IPS-18c (cell line): Measurements from ENCODE around the gene ZNF19.
"Not testable (repeated sequence)": the region's sequence is repeated elsewhere in the genome, so short reads cannot be mapped to it uniquely, and the experiment has no call there.

ENCODE experiments used
- H3K4me3 ChIP-seq: 2 replicates; pipeline ENCODE4 v1.7.0; 2013; ENCODE audit warnings: low read depth, mild to moderate bottlenecking, low read length, moderate library complexity; ENCODE audit not compliant: insufficient read depth
- H3K9me3 ChIP-seq: one replicate; pipeline ENCODE4 v1.6.1; 2013; ENCODE audit warnings: mild to moderate bottlenecking, low read length, moderate library complexity; ENCODE audit not compliant: control insufficient read depth, insufficient read depth

Gene ZNF19

GRCh38 chr16:71489122-71489521 lies at the start of gene ZNF19:
Gene ZNF19 (minus strand): TSS chr16:71489324. CDS start chr16:71482114, 7,210 bp downstream.
- Histone ChIP-seq H3K9me3 (no peaks in the 10 kb centered on the region), H3K4me3 (no peak within 1 kb of the TSS)

DNA sequence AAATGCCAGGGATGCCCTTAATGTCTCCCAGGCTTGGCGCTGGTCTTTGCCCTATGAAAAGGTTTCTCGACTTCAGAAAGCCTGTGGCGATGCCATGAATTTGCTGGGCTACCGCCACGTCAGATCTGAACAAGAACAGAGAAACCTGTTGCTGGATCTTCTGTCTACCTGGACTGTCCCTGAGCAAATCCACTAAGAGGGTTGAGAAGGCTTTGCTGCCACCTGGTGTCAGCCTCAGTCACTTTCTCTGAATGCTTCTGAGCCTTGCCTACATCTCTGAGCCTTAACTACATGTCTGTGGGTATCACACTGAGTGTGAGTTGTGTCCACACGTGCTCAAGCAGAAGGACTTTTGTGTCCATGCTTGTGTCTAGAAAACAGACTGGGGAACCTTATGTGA lies 48.5 kb upstream of the ZNF19 start:
- Histone ChIP-seq H3K4me3 (no peak overlapping the region), H3K9me3 (no peaks in the 10 kb centered on the region)

- no peaks in the 10 kb centered on the region for H3K9me3 ChIP-seq
- no peak overlapping the region for H3K4me3 ChIP-seq
These were observed 47.8 kb upstream of the ZNF19 start for GRCh38 chr16:71536752-71537499.

- no peak overlapping the region for H3K4me3 ChIP-seq
These were observed 43.2 kb upstream of the ZNF19 start for GRCh38 chr16:71532366-71532765.

GRCh38 chr16:71528863-71529262 lies 39.7 kb upstream of the ZNF19 start:
- Histone ChIP-seq H3K9me3 (no peaks in the 10 kb centered on the region), H3K4me3 (no peak overlapping the region)

More at GRCh38 chr16:71532366-71532765, 43.2 kb upstream of the ZNF19 start:
- H3K9me3 ChIP-seq: no peaks in the 10 kb centered on the region

- Histone ChIP-seq H3K4me3 (no peak overlapping the region), H3K9me3 (no peaks in the 10 kb centered on the region)
These were observed 39.1 kb upstream of the ZNF19 start for GRCh38 chr16:71528257-71528656.

GRCh38 chr16:71526111-71526631 lies 37.0 kb upstream of the ZNF19 start, which contains the start of gene CHST4:
Gene CHST4 (plus strand): TSS chr16:71526426. CDS start chr16:71536678, 10,252 bp downstream.
- no peaks in the 10 kb centered on the region for H3K9me3 ChIP-seq
- H3K4me3 ChIP-seq: peak within 1 kb of the TSS; percentile 40; the same call in 1 of the 2 replicates

DNA sequence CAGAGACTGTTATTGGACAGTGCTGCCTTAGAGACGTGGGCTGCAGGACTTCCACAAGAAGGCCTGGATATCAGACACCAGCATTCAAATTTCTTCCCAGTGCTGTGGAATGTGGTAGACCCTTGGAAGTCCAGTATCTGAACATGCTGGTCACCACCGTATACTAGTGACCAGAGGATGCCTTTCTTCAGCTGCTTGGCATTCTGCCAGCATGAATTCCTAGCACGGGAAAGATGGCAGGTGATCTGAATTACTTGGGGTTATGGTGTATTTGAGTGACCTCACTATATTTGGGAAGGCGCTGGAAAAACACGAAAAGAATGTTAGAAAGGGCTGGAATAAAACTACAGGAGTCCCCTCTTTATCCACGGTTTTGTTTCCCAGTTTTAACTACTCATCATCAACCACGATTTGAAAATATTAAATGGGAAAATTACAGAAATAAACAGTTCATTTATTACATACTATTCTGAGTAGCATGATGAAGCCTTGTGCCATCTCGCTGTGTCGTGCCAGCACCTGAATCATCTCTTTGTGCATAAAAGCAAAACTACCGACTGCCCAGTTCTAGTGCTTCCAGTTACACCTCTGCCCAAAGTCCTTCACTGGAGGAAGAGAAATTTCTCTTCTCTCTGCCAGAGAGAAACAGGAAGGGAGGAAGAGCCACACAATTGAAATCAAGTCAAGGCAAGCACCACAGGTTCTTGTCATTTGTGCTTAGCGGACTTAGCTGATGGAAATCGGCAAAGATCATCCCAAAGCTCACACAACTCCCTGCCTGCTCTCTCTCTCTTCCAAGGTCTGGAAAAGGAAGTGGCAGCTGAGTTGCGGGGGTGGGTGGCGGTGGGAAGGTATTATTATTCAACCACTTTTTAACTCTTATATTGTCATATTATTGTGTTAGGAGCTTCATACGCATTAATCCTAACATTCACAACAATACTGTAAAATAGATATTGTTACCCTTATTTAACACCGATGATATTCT lies 35.7 kb upstream of the ZNF19 start:
- H3K4me3 ChIP-seq: peak overlapping the region; percentile 40; the same call in 1 of the 2 replicates

DNA sequence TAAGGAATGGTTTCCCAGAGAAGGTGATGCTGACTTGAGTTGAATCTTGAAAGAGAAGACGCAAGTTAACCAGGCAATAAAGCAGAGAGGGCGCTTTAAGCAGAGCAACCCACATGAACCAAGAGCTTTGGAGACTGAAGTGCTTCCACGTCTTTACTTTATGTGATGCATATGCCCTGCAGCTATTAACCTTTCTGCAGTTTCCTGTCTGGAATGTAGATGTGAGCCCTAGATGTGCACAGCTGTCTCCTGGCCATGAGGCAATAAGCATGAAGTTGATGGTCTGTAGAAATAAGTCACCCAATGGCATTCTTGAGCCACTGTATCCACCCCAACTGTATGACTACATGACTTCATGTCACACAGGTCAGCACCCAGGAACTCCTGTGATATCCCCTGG lies 31.4 kb upstream of the ZNF19 start:
- Histone ChIP-seq H3K9me3 (no peaks in the 10 kb centered on the region), H3K4me3 (no peak overlapping the region)

More for the DNA sequence above, 35.7 kb upstream of the ZNF19 start:
- no peaks in the 10 kb centered on the region for H3K9me3 ChIP-seq

DNA sequence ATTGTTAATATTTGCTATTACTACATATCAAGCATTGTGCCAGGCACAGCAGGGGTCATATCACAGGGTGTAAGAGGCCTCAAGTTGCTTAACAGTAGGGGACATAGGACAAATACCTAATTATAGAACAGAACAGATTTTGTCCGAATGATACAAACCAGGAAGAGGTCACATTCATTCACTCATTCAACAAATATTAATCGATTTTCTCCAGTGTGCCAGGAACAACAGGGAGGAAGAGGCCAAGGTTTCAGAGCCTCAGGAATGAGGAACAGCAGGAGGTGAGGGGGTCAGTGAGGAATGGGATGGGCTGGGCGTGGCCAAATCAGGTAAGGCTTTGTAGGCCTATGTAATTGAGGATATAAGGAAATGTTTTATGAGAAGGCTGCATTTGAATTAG lies 25.9 kb upstream of the ZNF19 start:
- Histone ChIP-seq H3K9me3 (peaks cover 2% of the 10 kb centered on the region), H3K4me3 (no peak overlapping the region)

DNA sequence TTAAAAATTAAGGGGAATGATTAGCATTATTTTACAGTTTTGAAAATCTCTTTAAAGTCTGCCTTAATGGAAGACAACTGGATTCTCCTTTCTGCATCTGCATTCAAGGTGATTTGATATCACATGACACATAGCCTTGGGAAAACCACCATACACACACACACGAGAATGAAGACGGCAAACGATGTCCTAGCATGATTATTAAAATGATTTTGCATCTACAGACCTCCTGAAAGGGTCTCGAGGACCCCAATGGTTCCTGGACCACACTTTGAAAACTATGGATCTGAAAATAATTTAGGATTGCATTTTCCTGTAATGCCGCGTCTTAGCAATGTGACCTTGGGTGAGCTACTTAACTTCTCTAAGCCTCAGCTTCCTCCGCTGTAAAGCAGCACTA lies 25.4 kb upstream of the ZNF19 start:
- peaks cover 2% of the 10 kb centered on the region for H3K9me3 ChIP-seq
- no peak overlapping the region for H3K4me3 ChIP-seq

- peaks cover 2% of the 10 kb centered on the region for H3K9me3 ChIP-seq
These were observed 24.2 kb upstream of the ZNF19 start for GRCh38 chr16:71513302-71513701.

GRCh38 chr16:71507061-71507460 lies 17.9 kb upstream of the ZNF19 start:
- peaks cover 5% of the 10 kb centered on the region for H3K9me3 ChIP-seq
- no peak overlapping the region for H3K4me3 ChIP-seq

More at GRCh38 chr16:71513302-71513701, 24.2 kb upstream of the ZNF19 start:
- H3K4me3 ChIP-seq: no peak overlapping the region

- H3K4me3 ChIP-seq: no peak overlapping the region
- H3K9me3 ChIP-seq: peaks cover 3% of the 10 kb centered on the region
These were observed 15.8 kb upstream of the ZNF19 start for GRCh38 chr16:71504901-71505300.

DNA sequence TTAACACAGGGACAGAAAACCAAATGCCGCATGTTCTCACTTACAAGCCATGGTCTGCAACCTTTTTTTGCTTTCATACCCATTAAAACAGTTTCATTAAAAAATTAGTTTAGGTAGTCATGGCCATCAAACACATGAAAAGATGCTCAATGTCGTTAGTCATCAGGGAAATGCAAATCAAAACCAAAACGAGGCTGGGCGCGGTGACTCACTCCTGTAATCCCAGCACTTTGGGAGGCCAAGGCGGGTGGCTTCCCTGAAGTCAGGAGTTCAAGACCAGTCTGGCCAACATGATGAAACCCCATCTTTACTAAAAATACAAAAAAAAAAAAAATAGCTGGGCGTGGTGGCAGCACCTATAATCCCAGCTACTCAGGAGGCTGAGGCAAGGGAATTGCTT lies 14.9 kb upstream of the ZNF19 start:
- not testable (repeated sequence) for H3K4me3 ChIP-seq, H3K9me3 ChIP-seq

GRCh38 chr16:71501547-71501946 lies 12.4 kb upstream of the ZNF19 start:
- Histone ChIP-seq H3K9me3 (peaks cover 3% of the 10 kb centered on the region), H3K4me3 (no peak overlapping the region)

DNA sequence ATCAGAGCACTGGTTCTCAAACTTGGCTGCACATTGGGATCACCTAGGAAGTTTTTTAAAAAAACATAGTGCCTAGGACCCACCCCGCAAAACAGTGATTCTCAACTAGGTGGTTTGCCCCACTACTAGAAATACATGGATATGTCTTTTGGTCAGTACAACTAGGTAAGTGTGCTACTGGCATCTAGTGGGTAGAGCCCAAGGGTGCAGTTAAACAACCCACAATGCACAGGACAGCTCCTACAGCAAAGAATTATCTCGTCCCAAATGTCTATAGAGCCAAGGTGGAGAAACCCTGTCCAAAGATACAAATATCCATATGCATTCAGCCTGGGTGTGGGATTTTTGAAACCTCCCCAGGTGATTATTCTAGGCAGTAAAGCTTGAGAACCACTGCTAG lies 11.8 kb upstream of the ZNF19 start:
- H3K9me3 ChIP-seq: peaks cover 3% of the 10 kb centered on the region
- H3K4me3 ChIP-seq: no peak overlapping the region
